Stimulated activated CD4-positive, alpha-beta T cell treated with anti-CD3 and anti-CD28 coated beads, TNF-alpha, amount 100 ng/mL, for 1 hour (primary cell): ENCODE results near the gene ARHGAP36.

ENCODE experiments used
- DNase-seq, 3 donors: peaks; one replicate each; pipeline ENCODE4 v3.0.0-alpha.2; 2020; ENCODE audit warnings: low read depth in 3 of 3, low spot score in 1 of 3

ARHGAP36 gene

GRCh38 chrX:131068945-131069719 is 11.0 kb downstream of the ARHGAP36 start:
- no peak for DNase-seq

- no peak for DNase-seq
Observed at GRCh38 chrX:131072871-131073571, 14.9 kb downstream of the ARHGAP36 start.

DNA sequence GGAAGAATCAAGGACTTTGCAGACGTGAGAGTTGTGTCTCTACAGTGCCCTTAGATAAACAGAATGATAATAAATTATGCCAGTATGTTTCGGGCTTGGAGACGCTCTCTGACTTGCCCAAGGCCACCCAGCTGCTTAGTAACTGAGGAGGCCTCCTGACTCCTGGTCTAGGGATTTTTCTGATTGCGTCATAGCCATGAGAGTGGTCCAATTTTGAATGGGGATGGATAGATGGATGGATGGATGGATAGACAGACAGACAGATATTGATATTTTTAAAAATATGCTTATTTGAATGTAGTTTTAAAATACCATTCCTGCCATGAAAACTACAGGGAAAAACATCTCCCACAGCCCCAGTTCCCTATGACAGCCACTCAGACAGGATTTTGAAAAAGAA is 15.5 kb downstream of the ARHGAP36 start:
- no peak for DNase-seq

DNA sequence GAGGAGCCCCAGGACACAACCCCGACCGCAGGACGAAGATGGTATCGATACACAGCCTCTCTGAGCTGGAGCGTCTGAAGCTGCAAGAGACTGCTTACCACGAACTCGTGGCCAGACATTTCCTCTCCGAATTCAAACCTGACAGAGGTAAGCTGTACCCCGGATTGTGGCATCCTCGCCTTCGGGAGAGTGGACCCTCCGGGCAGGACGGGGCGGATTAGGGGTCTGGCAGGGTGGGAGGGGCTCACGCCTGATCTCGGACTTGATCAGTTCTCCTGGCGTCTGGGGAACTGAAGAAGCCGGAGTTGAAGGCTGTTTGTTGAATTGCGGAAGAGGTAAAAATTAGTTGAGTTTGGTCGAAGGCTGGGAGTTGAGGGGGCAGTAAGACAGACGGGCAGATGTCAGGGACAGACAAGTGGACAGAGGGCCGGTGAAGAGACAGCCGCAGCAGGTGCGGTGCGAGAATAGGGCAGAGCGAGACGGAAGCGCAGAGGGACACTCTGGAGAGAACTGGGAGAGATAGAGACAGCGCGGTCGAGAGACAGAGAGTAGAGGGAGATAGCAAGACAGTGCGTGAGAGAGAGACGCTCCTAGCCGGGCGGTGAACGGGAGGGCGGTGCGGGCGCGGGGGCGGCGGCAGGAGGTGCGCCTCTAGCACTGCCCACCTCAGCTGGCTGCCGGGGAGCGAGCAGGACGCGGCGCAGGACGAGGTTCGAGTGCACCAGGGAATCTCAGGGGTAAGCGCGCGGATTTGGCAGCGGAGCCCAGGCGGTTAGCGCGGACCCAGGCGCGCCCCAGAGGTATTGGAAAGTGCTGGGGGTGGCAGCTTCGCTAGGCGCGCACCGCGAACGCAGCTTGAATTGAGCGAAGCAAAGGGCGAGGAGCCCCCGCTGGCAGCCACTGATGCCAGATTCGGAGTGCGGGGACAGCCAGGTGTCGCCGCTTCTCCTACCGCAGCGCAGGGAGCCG is 23.9 kb downstream of the ARHGAP36 start:
- DNase-seq: no peak

GRCh38 chrX:131083510-131084142 is 25.5 kb downstream of the ARHGAP36 start:
- DNase-seq: no peak

GRCh38 chrX:131084145-131084544 is 26.0 kb downstream of the ARHGAP36 start:
- DNase-seq: no peak

- no peak for DNase-seq
Observed at GRCh38 chrX:131136776-131137175, 78.6 kb downstream of the ARHGAP36 start.

GRCh38 chrX:131139072-131139471 is 80.9 kb downstream of the ARHGAP36 start:
- DNase-seq: no peak
